NCI-H1694 (cell line): ENCODE measurements around the gene OBSL1.

ENCODE experiments used
- DNase-seq: peaks from one replicate; lab custom pipeline; 2025; lab: John Stamatoyannopoulos, UW

The OBSL1 gene

DNA sequence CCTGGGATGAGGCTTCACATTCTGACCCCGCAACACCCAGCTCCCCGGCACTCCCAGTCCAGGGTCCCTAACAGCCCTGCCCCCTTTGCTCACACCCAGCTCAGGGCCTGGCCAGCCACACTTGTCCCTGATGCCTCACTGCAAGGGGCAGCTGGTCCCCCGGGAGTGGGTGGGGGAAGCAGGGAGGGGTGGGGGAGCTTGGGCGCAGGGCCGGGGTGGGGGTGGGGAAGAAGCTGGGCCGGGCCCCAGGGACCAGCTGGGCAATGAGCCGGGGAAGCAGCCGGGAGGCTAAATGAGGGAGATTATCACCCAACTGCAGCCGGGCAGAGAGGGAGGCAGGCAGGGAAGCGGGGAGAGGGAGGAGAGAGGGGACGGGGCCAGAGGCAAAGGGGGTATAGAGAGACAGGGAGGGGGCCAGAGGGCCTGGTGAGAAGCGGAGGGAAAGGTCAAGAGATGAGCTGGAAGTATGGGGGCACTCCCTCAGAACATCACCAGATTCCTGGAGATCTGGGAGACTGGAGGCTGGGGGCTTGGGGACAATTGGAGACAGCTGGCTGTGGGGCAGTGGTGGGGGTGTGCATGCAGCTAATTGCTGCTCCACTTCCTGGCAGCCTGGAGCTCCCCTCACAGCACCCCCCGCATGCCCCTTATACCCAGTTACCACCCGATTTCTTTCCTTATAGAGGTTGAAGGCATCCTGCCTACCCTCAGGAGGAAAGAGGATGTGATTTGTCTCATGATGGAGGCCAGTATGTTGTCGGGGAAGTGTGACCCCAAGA, 59.6 kb downstream of the OBSL1 start:
- peak; percentile 74 for DNase-seq

DNA sequence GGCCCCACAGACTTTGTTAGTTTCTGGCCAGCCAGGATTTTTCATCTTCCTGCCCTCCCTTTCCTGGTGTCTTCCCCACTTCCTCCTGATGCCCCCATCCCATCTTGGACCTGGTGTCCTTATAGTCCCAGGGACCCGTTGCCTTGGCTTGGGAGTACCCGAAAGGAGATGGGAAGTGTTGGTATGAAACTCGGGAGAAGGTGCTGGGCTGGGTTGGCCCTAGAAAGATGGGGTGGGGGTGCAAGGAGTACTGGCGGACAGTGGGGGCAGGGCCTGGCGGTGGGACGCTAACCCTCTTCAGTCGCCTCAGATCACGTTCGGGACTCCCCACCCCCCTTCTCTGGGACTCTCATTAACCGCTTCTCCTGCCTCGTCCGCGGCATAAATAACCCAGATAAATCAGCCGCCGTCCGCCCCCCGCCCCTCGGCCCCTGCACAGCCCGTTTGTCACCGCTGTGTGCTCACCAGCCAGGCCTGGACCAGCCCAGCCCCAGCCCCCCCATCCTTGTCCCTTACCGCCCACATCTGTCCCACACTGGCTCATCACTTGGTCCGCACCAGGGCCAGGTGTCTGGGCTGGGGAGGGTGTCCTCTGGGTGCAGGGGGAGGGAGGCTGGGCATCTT, 60.7 kb downstream of the OBSL1 start:
- DNase-seq = no peak

DNA sequence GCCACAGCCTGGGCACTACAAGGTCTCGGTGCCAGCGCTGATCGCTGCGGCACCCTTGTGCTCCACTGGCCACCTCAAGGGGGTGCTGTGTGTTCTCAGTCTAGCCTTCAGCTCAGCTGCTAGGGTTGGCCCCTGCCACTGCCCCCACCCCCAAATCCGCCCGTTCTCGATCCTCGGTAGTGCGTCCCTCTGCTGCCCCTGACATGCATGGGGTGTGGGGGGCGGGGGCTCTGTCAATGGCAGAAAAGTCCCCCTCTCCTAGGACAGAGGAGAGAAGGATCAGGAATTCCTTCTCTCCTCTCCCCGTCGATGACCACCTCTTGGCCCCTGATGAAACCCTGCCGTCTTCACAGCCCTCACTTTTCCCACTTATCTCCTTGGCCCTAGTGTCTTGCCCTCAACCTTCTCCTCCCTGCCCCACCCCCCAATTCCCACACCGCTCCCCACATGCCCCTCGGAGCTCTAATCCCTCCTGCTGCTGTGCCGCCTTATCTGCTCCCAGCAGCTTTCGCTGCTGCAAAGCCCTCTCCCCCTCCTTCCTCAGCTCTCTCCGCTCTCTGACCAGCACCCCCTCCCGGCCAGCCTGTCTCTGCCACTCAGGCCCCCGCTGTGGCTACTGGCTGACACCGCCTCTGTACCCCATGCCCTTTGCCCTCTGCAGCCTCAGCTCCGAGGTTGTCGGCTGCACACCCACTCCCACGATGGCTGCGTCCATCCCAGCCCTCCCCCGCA, 61.4 kb downstream of the OBSL1 start:
- DNase-seq = peak; percentile 92

DNA sequence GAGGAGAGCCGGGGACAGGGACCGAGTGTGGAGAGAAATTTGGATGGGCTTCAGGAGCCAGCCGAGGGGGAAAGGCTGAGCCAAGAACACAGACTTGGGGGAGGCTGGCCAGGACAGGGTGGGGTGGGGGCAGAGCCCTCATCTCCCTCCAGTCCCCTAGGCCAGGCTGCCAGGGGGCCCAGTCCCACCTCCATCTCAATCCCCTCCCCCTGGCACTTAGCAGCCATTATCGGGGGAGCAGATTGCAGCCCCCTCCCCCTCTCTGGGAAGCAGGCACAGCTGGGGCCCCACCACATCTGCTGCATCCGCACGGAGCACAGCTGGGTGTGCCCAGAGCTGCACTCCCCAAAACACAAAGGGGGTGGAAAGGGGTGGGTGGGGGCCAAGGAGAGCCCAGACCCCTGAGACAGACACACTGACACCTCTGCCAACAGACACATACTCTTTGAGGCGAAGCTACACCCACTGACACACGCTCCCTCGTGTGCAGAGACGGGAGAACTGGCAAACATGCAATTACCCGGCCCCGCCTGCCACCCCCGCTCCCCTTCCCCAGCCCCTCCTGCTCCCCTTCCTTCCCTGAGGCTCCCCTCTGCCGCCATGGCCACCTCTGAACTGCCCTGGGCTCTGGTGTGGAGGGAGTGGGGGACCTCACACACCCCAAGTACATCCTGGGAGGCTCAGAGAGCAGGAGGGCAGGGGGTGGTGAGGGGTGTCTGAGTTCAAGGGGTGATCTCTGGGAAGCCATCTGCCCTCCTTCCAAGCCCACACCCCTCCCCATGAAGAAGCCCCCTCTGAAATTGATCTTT, 62.2 kb downstream of the OBSL1 start:
- peak; percentile 95 for DNase-seq

DNA sequence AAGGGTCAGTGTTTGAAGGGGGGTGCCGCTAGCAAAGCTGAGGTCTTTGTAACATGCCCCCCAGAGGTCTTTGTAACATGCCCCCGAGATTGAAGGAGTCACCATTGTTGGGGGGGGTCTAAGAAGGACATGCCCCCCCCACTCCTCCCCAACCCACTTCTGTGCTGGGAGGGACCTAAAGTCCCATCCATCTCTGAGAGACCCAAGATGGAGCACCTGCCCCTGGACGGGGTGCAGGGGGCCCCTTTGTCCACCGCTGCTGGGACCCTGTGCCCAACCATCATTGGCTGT, 63.0 kb downstream of the OBSL1 start:
- DNase-seq = peak; percentile 68

DNA sequence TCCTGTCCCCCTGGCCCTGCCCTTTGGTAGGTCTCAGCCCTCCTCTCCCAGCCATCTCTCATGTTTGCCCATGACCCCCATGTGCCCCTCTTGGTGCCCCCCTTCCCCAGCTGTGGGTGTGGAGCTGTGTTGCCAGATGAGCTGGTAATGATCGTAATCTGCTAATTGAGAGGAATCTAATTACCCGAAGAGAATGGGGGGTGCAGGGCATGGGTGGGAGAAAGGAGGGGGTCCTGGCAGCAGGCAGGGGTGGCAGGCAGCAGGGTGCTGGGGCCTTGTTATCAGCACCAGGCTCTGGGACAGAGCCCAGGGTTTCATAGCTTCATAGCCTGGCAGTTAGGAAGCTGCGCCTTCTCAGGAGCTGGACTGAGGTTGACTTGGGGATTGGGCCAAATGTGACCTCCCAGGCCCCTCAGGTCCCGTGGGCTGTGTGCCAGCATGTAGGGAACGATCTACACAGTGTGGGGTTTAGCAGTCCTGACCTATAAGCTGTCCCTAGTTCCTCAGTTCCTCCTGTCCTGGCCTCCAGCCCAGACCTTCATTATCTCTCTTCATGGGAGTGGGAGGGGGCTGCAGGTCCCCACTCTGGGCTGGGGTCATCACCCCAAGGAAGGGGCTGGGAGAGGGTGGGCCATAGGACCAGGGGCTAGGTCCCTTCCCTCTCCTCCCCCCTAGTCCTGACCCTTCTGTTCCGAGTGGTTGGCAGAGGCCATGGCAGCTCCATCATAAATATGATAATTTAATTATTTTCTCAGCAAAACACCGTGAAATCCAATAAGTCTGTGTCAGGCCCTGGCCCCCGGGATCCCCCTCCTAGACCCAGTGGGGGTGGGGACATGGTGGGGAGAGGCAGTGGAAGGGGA, 63.5 kb downstream of the OBSL1 start:
- DNase-seq = no peak

DNA sequence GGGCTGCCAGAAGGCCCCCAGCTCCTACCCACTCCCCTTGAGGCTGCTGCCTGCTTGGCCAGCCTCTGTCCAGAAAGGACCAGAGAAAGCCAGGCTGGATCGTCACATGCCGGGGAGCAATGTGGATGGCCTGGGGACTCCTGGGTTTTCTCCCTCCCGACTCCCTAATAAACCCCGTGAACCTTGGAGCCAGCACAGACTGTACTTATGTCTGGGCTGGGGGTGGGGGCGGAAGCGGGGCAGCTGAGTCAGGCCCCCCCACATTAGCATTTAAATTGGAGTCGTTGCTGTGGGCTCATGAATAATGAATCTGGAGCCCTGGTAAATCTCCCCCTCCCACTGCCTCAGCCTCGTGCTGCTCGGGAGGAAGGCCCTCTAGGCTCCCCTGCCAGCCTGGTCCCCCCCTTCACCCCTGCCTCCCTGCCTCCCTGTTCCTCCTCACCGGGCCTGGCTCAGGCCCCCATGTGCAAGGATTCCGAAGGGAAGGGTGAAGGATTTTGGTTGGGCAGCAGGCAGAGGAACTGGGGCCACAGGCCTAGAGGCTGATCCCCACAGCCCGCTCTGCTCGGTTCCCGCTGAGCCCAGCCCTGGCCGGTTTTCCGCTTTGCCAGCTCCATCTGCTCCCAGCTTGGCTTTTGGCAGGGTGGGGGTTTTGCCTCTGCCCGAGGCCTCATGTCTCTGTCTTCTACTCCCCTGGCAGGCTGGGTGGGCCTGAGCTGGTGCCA, 64.4 kb downstream of the OBSL1 start:
- peak; percentile 97 for DNase-seq

DNA sequence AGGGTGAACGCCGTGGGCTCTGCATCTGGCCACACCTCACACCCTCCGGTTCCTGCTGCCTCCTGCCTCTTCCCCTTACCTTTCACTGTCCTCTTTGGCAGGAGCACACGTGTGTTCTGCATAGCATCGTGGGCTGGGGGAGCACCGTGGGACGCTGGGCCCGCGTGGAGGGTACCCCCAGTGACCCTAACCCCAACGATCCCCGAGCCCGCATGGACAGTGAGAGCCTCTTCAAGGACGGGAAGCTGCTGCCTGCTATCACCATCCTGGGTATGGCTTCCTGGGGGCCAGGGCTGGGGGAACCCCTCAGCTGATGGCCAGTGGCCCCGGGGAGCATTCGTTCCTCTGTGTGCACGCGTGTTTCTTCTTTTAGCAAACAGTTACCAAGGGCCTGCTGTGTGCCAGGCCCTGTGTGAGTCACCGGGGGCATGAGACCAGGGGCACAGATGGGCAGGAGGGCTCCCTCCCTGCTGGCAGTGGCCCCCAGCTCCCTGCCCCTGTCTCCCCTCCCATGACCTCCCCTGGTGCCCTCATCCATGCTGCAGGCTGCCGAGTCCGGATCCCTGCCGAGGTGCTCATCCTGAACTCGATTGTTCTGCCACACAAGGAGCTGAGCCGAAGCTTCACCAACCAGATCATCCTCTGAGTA, 65.1 kb downstream of the OBSL1 start:
- DNase-seq = no peak

DNA sequence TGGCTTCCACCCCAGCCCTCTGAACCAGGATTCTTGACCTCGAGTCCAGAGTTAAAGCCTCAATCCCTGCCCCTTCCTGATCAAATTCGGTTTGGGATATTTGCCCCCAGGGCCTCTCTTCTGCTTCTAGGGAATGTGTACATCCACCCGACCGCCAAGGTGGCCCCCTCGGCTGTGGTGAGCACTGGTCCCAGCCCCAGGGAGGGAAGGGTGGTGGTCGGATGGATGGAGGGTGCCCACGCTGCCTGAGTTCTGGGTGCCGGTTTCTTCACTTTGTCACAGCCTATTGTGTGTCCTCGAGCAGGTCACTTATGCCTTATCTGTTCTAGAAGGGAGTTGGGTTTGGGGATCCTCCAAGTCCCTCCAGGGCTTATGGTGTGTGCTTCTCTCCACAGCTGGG, 65.8 kb downstream of the OBSL1 start:
- DNase-seq = no peak

DNA sequence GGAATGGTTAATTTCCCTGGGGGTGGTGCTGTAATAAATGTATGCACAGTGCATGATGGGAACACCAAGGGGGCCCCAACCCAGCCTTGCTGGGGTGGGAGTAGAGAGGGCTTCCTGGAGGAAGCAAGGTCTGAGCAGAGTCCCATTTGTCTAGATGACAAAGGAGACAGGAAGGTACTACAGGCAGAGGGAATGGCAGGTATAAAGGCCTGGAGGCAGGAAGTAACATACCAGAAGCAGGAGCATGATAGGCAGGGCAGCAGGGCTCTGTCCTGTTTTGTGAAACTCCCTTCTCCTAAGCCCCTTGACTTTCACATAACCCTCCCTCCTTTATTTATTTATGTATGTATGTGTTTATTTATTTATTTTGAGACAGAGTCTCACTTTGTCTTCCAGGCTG, 68.7 kb downstream of the OBSL1 start:
- DNase-seq = no peak

DNA sequence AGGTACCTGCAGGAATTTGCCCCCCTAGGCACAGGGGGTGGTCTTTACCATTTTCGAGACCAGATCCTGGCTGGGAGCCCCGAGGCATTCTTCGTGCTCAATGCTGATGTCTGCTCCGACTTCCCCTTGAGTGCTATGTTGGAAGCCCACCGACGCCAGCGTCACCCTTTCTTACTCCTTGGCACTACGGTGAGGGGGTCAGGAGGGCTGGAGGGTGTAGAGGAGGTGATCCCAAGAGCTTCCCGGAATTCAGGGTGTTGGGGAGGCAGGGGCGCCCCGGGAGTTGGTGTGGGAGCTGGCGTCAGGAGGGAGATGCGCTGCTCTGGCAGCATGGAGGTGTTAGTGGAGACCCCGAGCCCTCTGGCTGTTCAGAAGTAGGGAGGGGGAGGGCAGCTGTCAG, 69.5 kb downstream of the OBSL1 start:
- no peak for DNase-seq
